Right lung (tissue), 10 donors: ENCODE results near the gene PLEKHB2. TPM values are rescaled to one million over a fixed set of nuclear protein-coding genes. Genes with fewer than 3 reads are reported as not detected.
"Not testable (repeated sequence)": the region's sequence is repeated elsewhere in the genome, so short reads cannot be mapped to it uniquely, and the experiment has no call there.

Experiments used
- DNase-seq, 2 donors: peaks; one replicate each; pipeline ENCODE4 v3.0.0-alpha.2; 2013
- long read RNA-seq, 8 donors: transcript quantifications; one replicate each; lab custom pipeline, GENCODE V29; 2026
- polyA plus RNA-seq, 5 donors: library from polyadenylated mRNA; unstranded; fragments of 120-200 nt; gene quantifications; one replicate each; pipeline versions ENCODE4 v1.2.1 to v1.2.3, GENCODE V29; 2013; ENCODE audit warnings: inconsistent platforms in 1 of 5, low replicate concordance in 1 of 5; ENCODE audit not compliant: insufficient read length in 5 of 5, insufficient read depth in 1 of 5

Gene PLEKHB2
- polyA plus RNA-seq: 10 to 100 TPM; 32.8 to 38.2 (median 37.8) TPM
- long read RNA-seq, donor 1, full-length matches to known transcripts: 1 of 11 reads
- long read RNA-seq, donor 1, partial matches to known transcripts: 0 of 11 reads
- long read RNA-seq, donor 1, other reads (novel, unspliced or antisense): 10 of 11 reads
- long read RNA-seq, donor 2, full-length matches to known transcripts: 6 of 6 reads
- long read RNA-seq, donor 2, partial matches to known transcripts: 0 of 6 reads
- long read RNA-seq, donor 2, other reads (novel, unspliced or antisense): 0 of 6 reads
- long read RNA-seq, donor 3, partial matches to known transcripts: 0 of 12 reads
- long read RNA-seq, donor 3, other reads (novel, unspliced or antisense): 9 of 12 reads
- long read RNA-seq, donor 4, full-length matches to known transcripts: 3 of 9 reads
- long read RNA-seq, donor 4, partial matches to known transcripts: 0 of 9 reads
- long read RNA-seq, donor 4, other reads (novel, unspliced or antisense): 6 of 9 reads
- long read RNA-seq, donor 5, full-length matches to known transcripts: 10 of 23 reads
- long read RNA-seq, donor 5, partial matches to known transcripts: 0 of 23 reads
- long read RNA-seq, donor 5, other reads (novel, unspliced or antisense): 13 of 23 reads
- long read RNA-seq, donor 6, full-length matches to known transcripts: 3 of 13 reads
- long read RNA-seq, donor 6, partial matches to known transcripts: 0 of 13 reads
- long read RNA-seq, donor 6, other reads (novel, unspliced or antisense): 10 of 13 reads
- long read RNA-seq, donor 7, full-length matches to known transcripts: 4 of 9 reads
- long read RNA-seq, donor 7, partial matches to known transcripts: 0 of 9 reads
- long read RNA-seq, donor 7, other reads (novel, unspliced or antisense): 5 of 9 reads
- long read RNA-seq, donor 8, full-length matches to known transcripts: 1 of 1 reads
- long read RNA-seq, donor 8, partial matches to known transcripts: 0 of 1 reads
- long read RNA-seq, donor 8, other reads (novel, unspliced or antisense): 0 of 1 reads

GRCh38 chr2:131105156-131105949 is at the start of gene PLEKHB2:
TSS of gene PLEKHB2 (plus strand) at chr2:131105336. CDS start at chr2:131120942, 15,606 bp downstream.
- peak; percentile 93 to 94 for DNase-seq

DNA sequence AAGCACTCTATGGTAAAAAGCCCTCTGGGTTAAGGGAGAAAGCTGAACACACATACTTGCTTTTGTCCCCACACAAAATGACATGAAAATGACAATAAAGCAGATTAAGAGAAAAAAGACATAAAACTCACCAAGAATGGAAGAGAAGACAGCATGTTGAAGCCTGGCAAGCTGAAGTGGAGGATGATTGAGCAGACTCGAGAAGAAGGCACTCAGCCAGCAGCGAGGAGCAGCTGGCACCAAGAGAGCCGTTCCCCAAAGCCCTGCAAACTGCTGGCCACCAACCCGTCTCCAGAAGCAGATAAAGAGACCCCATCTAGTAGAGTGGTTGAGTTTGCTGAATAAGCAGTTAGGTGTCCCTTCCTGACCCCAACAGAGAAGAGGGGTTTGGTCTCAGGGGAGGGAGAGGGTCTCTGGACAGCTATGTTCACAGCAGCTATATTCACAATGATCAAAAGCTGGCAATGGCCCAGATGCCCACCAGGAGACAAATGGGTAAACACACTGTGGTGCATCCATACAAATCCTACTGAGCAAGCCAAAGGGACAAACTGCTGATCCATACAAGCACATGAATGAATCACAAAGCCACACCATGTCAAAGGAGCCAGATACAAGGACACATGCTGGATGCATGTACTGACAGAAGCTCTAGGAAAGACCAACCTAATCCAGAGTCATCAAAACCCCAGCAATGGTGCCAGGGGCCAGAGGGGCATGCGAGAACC is 48.8 kb upstream of the PLEKHB2 start:
- no peak for DNase-seq

DNA sequence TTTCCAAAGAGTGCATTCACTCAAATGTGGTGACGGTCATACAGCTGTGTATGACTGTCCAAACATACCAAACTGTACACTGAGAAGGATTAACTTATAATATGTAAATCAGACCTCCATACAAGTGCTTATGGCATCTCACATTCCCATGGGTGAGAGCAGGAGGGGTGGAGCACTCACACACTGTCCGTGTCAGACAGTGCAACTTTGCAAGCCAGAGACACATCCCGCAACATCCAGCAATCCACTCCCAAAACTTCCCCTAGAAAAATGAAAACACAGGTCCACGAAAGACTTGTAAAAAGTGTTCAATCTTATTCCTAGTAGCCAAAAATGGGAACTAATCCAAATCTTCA is 48.2 kb upstream of the PLEKHB2 start:
- no peak for DNase-seq

GRCh38 chr2:131058214-131058843 is 46.8 kb upstream of the PLEKHB2 start:
- DNase-seq: no peak

GRCh38 chr2:131058920-131059319 is 46.2 kb upstream of the PLEKHB2 start:
- DNase-seq: no peak

DNA sequence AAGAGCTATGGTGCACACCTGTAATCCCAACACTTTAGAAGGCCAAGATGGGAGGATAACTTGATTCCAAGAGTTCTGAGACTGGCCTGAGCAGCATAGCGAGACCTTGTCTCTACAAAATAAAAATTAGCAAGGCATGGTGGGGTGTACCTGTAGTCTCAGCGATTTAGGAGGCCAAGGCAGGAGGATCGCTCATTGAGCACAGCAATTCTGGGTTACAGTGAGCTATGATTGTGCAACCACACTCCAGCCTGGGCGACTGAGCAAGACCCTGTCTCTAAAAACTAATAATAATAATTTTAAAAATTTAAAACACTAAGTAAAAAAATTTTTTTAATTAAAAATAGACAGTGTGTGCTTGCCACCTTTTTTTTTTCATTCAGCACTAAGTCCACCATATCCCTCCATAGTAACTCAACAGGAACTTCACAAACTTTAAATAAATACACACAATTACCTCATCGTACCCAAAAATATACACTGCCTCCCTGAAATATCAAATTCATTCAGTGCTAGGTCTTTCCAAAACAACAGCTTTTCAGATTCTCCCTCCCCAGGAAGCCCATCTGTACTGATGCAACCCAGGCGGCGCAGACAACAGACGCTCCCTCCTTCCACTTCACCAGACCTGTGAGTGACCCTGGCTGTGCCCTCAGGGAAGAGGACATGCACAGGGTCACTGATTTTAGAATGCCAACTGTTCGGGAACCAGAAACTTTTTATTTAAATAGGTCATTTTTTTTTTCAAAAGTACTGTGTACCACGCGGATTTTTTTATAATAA is 41.4 kb upstream of the PLEKHB2 start:
- no peak for DNase-seq

GRCh38 chr2:131064589-131065512 is 40.3 kb upstream of the PLEKHB2 start:
- no peak for DNase-seq

DNA sequence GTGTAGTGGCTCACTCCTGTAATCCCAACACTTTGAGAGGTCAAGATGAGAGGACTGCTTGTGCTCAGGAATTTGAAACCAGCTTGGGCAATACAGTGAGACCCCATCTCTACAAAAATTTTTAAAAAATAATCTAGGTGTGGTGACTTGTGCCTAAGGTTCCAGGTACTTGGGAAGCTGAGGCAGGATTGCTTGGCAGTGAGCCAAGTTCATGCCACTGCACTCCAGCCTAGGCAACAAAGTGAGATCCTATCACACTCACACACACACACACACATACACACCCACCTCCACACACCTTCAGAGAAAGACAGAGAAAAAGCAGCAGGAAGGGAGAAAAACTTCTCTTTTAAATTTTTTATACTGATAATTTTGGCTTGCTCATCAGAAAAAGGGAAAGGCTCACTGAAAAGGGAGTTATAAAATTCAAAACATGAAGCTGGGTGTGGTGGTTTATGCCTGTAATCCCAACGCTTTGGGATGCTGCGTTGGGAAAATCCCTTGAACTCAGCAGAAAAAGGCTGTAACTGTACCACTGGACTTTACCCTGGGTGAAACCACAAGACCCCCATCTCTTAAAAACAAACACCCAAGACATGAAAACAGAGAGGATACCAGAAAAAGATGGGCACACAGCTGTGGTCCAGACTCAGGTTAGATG is 37.5 kb upstream of the PLEKHB2 start:
- DNase-seq: no peak

DNA sequence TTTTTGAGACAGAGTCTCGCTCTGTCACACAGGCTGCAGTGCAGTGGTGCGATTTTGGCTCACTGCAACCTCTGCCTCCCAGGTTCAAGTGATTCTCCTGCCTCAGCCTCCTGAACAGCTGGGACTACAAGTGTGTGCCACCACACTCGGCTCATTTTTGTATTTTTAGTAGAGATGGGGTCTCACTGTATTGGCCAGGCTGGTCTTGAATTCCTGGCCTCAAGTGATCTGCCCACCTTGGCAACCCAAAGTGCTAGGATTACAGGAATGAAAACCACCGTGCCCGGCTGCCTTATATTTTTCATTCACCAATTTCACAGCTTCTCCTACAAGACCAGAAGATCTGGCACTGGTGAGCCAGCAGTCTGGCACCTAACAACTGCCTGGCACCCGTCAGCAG is 37.0 kb upstream of the PLEKHB2 start:
- not testable (repeated sequence) for DNase-seq

DNA sequence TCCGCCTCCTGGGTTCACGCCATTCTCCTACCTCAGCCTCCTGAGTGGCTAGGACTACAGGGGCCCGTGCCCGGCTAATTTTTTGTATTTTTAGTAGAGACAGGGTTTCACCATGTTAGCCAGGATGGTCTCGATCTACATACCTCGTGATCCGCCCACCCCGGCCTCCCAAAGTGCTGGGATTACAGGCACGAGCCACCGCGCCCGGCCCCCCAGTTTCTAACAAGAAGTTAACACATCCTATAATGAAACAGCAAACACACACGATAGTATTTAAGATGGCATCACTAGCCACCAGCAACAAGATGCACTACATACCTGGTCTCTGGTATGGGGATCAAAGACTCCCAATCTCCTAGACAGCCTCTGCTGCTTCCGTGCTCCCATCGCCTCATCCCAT is 29.6 kb upstream of the PLEKHB2 start:
- not testable (repeated sequence) for DNase-seq

DNA sequence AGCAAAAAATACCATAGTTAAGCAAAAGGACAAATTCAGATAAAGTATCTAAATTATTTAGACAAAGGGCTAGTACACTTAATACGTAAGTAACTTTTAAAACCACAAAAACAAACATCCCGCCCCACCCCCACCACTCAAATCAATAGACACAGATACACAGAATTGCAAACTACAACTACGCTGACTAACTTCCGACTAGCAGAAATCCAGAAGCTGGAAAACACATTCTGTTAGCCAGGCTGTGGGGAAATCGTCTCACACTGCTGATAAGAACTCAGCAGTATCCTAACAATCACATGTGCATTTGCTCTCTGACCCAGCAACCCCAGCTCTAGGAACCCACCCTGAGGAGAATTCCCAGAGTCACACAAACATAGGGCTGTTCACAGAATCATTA is 28.4 kb upstream of the PLEKHB2 start:
- no peak for DNase-seq

DNA sequence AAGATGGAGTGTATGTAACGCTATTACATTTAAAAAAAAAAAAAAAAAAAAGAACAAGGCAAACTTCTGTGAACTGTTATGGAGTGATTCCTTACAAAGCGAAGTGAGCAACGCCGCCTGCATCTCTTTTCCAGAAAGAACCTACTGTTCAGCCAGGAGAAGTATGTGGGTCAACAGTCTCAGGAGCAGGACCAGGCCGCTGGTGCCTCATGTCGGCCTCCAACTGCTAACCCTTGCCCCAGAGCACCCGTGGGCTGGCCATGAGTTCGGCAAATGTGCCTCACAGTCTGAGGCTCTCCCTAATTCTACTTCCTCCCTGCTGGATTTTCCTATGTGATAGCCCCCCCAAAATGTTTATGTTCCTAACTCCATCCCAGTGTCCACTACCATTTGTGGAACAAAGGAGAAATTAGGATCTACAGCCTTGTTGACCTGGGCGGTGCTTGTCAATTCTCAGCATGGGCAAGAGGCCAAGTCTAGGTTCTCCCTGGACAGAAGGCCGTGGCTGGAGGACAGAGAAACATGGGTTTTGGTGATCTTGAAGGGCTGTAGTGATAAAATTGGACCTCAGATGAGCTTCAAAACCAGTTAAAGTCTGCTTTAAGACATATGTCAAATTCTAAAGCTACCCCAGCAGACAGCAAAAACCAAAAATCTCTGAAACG is 27.8 kb upstream of the PLEKHB2 start:
- DNase-seq: no peak

DNA sequence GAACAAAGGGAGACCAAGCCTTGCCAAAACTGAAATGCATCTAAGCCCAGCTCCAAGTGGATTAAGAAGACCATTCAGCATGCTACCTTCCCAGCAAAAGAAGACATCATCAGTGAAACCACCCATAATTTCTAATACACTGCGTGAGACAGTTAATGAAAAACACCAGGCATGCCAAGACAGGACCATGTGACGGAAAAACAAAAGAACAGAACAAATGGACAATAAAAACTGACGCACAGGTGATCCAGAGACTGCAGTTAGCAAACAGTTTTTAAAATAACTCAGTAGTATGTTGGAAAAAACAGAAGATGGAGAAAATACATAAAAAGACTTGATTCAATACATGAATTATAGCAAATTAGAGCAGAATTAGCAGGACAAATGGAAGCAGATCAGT is 27.2 kb upstream of the PLEKHB2 start:
- no peak for DNase-seq

DNA sequence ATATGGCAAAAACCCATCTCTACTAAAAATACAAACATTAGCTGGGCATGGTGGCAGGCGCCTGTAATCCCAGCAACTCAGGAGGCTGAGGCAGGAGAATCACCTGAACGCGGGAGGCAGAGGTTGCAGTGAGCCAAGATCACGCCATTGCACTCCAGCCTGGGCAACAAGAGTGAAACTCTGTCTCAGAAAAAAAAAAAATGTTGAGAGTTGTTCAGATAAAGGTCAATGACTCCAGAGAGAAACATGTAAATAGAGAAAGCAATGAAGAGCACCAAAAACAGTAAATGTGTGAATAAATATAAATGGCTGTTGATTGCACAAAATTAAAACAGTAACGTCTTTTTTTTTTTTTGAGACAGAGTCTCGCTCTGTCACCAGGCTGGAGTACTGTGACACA is 25.2 kb upstream of the PLEKHB2 start:
- DNase-seq: not testable (repeated sequence)

GRCh38 chr2:131081190-131081589 is 23.9 kb upstream of the PLEKHB2 start:
- no peak for DNase-seq

DNA sequence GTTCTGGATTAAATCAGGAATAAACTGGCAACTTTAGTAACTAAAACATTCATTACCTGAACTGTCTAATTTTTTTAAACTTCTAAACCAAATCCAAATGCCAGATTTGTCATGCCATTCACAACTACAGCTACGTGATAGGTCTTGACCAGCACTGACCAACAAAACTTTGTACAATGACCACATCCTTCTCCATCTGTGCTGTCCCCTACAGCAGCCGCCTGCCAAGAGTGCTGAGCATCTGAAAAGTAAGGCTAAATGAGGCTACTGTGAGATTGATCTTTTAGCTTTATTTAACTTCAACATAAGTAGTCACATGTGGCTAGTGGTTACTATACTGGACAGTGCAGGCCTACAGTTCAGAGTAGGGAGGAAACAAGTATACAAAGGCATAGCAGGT is 19.5 kb upstream of the PLEKHB2 start:
- no peak for DNase-seq

GRCh38 chr2:131092458-131093005 is 12.6 kb upstream of the PLEKHB2 start:
- DNase-seq: no peak
